ENCODE measurements around the gene NRN1L. TPM values are rescaled to one million over a fixed set of nuclear protein-coding genes. Genes with fewer than 3 reads are reported as not detected.

The NRN1L gene
- total and polyA plus RNA-seq, 4 donors: 0.14 to 0.33 (median 0.23) TPM

DNA sequence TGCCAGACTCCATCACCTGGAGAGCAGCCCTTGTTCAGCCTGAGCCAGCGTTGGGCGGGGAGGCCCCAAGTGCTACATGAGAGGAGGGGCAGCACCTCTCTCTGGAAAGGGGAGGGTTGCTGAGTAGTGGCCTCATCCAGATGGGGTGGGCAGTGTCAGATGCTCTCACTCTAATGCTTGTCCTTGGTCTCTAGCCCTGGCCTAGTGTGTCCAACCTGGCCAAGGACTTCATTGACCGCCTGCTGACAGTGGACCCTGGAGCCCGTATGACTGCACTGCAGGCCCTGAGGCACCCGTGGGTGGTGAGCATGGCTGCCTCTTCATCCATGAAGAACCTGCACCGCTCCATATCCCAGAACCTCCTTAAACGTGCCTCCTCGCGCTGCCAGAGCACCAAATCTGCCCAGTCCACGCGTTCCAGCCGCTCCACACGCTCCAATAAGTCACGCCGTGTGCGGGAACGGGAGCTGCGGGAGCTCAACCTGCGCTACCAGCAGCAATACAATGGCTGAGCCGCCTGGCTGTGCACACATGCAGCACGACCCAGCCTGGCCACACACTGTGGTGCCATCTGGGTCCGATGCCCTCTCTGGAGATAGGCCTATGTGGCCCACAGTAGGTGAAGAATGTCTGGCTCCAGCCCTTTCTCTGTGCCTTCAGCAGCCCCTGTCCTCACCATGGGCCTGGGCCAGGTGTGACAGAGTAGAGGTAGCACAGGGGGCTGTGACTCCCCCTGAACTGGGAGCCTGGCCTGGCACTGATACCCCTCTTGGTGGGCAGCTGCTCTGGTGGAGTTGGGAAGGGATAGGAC, 42.7 kb downstream of the NRN1L start:
- no peak overlapping the region for H3K27ac ChIP-seq (ENCODE audit: low read depth in 1 of 2, low read length in 2 of 2)
- DNase-seq (ENCODE audit: low spot score): no peak
- peaks cover 0 to 3% (median 0%) of the 10 kb centered on the region in 4 donors for H3K4me1 ChIP-seq (ENCODE audit: control insufficient read depth in 4 of 4, insufficient read depth in 4 of 4, low read length in 3 of 4)
- TF ChIP-seq YY1 (IDR thresholded peaks at IDR 0.05): no peak
- no peak for TF ChIP-seq HNF4A (conservative IDR thresholded peaks at IDR 0.05)
- TF ChIP-seq, protein P1, sequence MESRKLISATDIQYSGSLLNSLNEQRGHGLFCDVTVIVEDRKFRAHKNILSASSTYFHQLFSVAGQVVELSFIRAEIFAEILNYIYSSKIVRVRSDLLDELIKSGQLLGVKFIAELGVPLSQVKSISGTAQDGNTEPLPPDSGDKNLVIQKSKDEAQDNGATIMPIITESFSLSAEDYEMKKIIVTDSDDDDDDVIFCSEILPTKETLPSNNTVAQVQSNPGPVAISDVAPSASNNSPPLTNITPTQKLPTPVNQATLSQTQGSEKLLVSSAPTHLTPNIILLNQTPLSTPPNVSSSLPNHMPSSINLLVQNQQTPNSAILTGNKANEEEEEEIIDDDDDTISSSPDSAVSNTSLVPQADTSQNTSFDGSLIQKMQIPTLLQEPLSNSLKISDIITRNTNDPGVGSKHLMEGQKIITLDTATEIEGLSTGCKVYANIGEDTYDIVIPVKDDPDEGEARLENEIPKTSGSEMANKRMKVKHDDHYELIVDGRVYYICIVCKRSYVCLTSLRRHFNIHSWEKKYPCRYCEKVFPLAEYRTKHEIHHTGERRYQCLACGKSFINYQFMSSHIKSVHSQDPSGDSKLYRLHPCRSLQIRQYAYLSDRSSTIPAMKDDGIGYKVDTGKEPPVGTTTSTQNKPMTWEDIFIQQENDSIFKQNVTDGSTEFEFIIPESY (IDR thresholded peaks at IDR 0.05): no peak
- TF ChIP-seq, protein P2, sequence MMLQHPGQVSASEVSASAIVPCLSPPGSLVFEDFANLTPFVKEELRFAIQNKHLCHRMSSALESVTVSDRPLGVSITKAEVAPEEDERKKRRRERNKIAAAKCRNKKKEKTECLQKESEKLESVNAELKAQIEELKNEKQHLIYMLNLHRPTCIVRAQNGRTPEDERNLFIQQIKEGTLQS (IDR thresholded peaks at IDR 0.05): no peak
- TF ChIP-seq JUND (IDR thresholded peaks at IDR 0.05): no peak
- TF ChIP-seq RAD21 (IDR thresholded peaks at IDR 0.05): no peak
- no peak for TF ChIP-seq GABPA (IDR thresholded peaks at IDR 0.05 in 1 of 2, conservative IDR thresholded peaks at IDR 0.05 in 1 of 2)
- TF ChIP-seq FOXA1 (IDR thresholded peaks at IDR 0.05): no peak
- TF ChIP-seq, protein P3, sequence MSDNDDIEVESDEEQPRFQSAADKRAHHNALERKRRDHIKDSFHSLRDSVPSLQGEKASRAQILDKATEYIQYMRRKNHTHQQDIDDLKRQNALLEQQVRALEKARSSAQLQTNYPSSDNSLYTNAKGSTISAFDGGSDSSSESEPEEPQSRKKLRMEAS (IDR thresholded peaks at IDR 0.05): no peak
- 90% methylated on average over 22 of the region's 22 CpGs for WGBS
- no peaks in the 10 kb centered on the region for H3K9me3 ChIP-seq (ENCODE audit: control insufficient read depth in 4 of 4, low read length in 3 of 4)
- no peak overlapping the region for H3K4me3 ChIP-seq (ENCODE audit: low read depth in 1 of 3, low read length in 3 of 3)
- no peaks in the 10 kb centered on the region for H3K27me3 ChIP-seq (ENCODE audit: control insufficient read depth in 4 of 4, insufficient read depth in 4 of 4, low read length in 3 of 4)
- peaks cover 3 to 33% (median 10%) of the 10 kb centered on the region in 4 donors for H3K36me3 ChIP-seq (ENCODE audit: control insufficient read depth in 4 of 4, insufficient read depth in 3 of 4, low read depth in 1 of 4, low read length in 3 of 4)
- H3K9ac ChIP-seq (ENCODE audit: low read depth in 1 of 2, low read length in 2 of 2): no peak overlapping the region

DNA sequence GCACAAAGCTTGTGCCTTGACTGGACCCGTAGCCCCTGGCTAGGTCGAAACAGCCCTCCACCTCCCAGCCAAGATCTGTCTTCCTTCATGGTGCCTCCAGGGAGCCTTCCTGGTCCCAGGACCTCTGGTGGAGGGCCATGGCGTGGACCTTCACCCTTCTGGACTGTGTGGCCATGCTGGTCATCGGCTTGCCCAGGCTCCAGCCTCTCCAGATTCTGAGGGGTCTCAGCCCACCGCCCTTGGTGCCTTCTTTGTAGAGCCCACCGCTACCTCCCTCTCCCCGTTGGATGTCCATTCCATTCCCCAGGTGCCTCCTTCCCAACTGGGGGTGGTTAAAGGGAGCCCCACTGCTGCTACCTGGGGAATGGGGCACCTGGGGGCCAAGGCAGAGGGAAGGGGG, 43.5 kb downstream of the NRN1L start:
- Histone ChIP-seq H3K36me3 (ENCODE audit: control insufficient read depth in 4 of 4, insufficient read depth in 3 of 4, low read depth in 1 of 4, low read length in 3 of 4) (peaks cover 3 to 30% (median 8%) of the 10 kb centered on the region in 4 donors), H3K4me3 (ENCODE audit: low read depth in 1 of 3, low read length in 3 of 3) (no peak overlapping the region), H3K9ac (ENCODE audit: low read depth in 1 of 2, low read length in 2 of 2) (no peak overlapping the region), H3K9me3 (ENCODE audit: control insufficient read depth in 4 of 4, low read length in 3 of 4) (no peaks in the 10 kb centered on the region), H3K27ac (ENCODE audit: low read depth in 1 of 2, low read length in 2 of 2) (no peak overlapping the region), H3K27me3 (ENCODE audit: control insufficient read depth in 4 of 4, insufficient read depth in 4 of 4, low read length in 3 of 4) (no peaks in the 10 kb centered on the region), H3K4me1 (ENCODE audit: control insufficient read depth in 4 of 4, insufficient read depth in 4 of 4, low read length in 3 of 4) (peaks cover 0 to 3% (median 0%) of the 10 kb centered on the region in 4 donors)
- DNase-seq (ENCODE audit: low spot score): no peak
- TF ChIP-seq YY1 (IDR thresholded peaks at IDR 0.05) (no peak), TAF1 (conservative IDR thresholded peaks at IDR 0.05) (no peak), GABPA (IDR thresholded peaks at IDR 0.05 in 1 of 2, conservative IDR thresholded peaks at IDR 0.05 in 1 of 2) (no peak), RAD21 (IDR thresholded peaks at IDR 0.05) (no peak), JUND (IDR thresholded peaks at IDR 0.05) (no peak), SP1 (IDR thresholded peaks at IDR 0.05) (no peak), HNF4G (IDR thresholded peaks at IDR 0.05) (no peak), EGR1 (IDR thresholded peaks at IDR 0.05; ENCODE audit: low read depth in 2 of 2) (no peak), NR2F2 (IDR thresholded peaks at IDR 0.05) (no peak), FOXA2 (IDR thresholded peaks at IDR 0.05) (no peak), FOXA1 (IDR thresholded peaks at IDR 0.05) (no peak), RXRA (IDR thresholded peaks at IDR 0.05) (no peak), HNF4A (conservative IDR thresholded peaks at IDR 0.05) (no peak)
- TF ChIP-seq, protein P4, sequence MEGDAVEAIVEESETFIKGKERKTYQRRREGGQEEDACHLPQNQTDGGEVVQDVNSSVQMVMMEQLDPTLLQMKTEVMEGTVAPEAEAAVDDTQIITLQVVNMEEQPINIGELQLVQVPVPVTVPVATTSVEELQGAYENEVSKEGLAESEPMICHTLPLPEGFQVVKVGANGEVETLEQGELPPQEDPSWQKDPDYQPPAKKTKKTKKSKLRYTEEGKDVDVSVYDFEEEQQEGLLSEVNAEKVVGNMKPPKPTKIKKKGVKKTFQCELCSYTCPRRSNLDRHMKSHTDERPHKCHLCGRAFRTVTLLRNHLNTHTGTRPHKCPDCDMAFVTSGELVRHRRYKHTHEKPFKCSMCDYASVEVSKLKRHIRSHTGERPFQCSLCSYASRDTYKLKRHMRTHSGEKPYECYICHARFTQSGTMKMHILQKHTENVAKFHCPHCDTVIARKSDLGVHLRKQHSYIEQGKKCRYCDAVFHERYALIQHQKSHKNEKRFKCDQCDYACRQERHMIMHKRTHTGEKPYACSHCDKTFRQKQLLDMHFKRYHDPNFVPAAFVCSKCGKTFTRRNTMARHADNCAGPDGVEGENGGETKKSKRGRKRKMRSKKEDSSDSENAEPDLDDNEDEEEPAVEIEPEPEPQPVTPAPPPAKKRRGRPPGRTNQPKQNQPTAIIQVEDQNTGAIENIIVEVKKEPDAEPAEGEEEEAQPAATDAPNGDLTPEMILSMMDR (IDR thresholded peaks at IDR 0.05; ENCODE audit: low read depth, low read length, missing input control): no peak
- TF ChIP-seq, protein P3 (IDR thresholded peaks at IDR 0.05): no peak
- TF ChIP-seq, protein P2 (IDR thresholded peaks at IDR 0.05): no peak
- TF ChIP-seq, protein P1 (IDR thresholded peaks at IDR 0.05): no peak
- TF ChIP-seq, protein P5, sequence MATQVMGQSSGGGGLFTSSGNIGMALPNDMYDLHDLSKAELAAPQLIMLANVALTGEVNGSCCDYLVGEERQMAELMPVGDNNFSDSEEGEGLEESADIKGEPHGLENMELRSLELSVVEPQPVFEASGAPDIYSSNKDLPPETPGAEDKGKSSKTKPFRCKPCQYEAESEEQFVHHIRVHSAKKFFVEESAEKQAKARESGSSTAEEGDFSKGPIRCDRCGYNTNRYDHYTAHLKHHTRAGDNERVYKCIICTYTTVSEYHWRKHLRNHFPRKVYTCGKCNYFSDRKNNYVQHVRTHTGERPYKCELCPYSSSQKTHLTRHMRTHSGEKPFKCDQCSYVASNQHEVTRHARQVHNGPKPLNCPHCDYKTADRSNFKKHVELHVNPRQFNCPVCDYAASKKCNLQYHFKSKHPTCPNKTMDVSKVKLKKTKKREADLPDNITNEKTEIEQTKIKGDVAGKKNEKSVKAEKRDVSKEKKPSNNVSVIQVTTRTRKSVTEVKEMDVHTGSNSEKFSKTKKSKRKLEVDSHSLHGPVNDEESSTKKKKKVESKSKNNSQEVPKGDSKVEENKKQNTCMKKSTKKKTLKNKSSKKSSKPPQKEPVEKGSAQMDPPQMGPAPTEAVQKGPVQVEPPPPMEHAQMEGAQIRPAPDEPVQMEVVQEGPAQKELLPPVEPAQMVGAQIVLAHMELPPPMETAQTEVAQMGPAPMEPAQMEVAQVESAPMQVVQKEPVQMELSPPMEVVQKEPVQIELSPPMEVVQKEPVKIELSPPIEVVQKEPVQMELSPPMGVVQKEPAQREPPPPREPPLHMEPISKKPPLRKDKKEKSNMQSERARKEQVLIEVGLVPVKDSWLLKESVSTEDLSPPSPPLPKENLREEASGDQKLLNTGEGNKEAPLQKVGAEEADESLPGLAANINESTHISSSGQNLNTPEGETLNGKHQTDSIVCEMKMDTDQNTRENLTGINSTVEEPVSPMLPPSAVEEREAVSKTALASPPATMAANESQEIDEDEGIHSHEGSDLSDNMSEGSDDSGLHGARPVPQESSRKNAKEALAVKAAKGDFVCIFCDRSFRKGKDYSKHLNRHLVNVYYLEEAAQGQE (IDR thresholded peaks at IDR 0.05): no peak
- 75% methylated on average over 7 of the region's 7 CpGs for WGBS
